HepG2 (cell line): ENCODE data around the gene HCRTR1. TPM values are rescaled to one million over a fixed set of nuclear protein-coding genes. Genes with fewer than 3 reads are reported as not detected.

Experiments used
- ELF3 ChIP-seq: IDR thresholded peaks from 2 replicates; pipeline ENCODE4 v1.6.1; 2016; ENCODE audit warnings: missing genetic modification reagents, missing compliant biosample characterization
- FOSL2 ChIP-seq: sonication (generic); formaldehyde crosslinking; IDR thresholded peaks from 2 replicates; pipeline ENCODE4 v1.4.0; 2020; ENCODE audit warnings: missing genetic modification reagents
- FOXA1 ChIP-seq, 2 experiments: fragments of 450-650 bp in 1 of 2; sonication (generic) in 1 of 2; formaldehyde crosslinking in 1 of 2; IDR thresholded peaks; 2 replicates each; pipeline versions ENCODE4 v1.4.0 to v1.6.1; 2016 to 2020; ENCODE audit warnings: missing genetic modification reagents in 1 of 2
- GATAD2A ChIP-seq: IDR thresholded peaks from 2 replicates; pipeline ENCODE4 v1.6.1; 2016
- GTF3A ChIP-seq: sonication (generic); formaldehyde crosslinking; conservative IDR thresholded peaks from 2 replicates; pipeline ENCODE4 v1.4.0; 2020; ENCODE audit warnings: mild to moderate bottlenecking, missing genetic modification reagents
- LCORL ChIP-seq, 2 experiments: fragments of 450-650 bp in 1 of 2; sonication (generic) in 1 of 2; formaldehyde crosslinking in 1 of 2; IDR thresholded peaks; 2 replicates each; pipeline versions ENCODE4 v1.5.0 to v1.6.1; 2017 to 2020; ENCODE audit warnings: antibody characterized with exemption in 1 of 2, missing genetic modification reagents in 1 of 2
- NONO ChIP-seq, 2 experiments: fragments of 450-650 bp in 1 of 2; sonication (generic) in 1 of 2; formaldehyde crosslinking in 1 of 2; IDR thresholded peaks in 1 of 2; conservative IDR thresholded peaks in 1 of 2; 2 replicates each; pipeline versions ENCODE4 v1.6.1 to v1.8.0; 2017 to 2022; ENCODE audit warnings: mild to moderate bottlenecking in 1 of 2, missing genetic modification reagents in 1 of 2, moderate library complexity in 1 of 2
- PPARG ChIP-seq: conservative IDR thresholded peaks from 2 replicates; pipeline ENCODE4 v1.6.1; 2016; ENCODE audit warnings: missing biosample characterization, missing genetic modification reagents
- RAD21 ChIP-seq: fragments of 450-650 bp; formaldehyde crosslinking; IDR thresholded peaks from 2 replicates; pipeline ENCODE4 v1.5.0; 2020; ENCODE audit warnings: mild to moderate bottlenecking
- RXRA ChIP-seq: sonication (generic); formaldehyde crosslinking; IDR thresholded peaks from 2 replicates; pipeline ENCODE4 v1.5.1; 2020; ENCODE audit warnings: missing genetic modification reagents
- RXRB ChIP-seq: IDR thresholded peaks from 2 replicates; pipeline ENCODE4 v1.6.1; 2016; ENCODE audit warnings: borderline replicate concordance, missing genetic modification reagents, missing compliant biosample characterization
- SALL1 ChIP-seq: sonication (generic); formaldehyde crosslinking; IDR thresholded peaks from 2 replicates; pipeline ENCODE4 v1.8.0; 2022; ENCODE audit warnings: mild to moderate bottlenecking, missing genetic modification reagents
- SIN3B ChIP-seq: fragments of 150-350 bp; IDR thresholded peaks from 2 replicates; pipeline ENCODE4 v1.6.1; 2014; ENCODE audit warnings: low read length
- SMC3 ChIP-seq: IDR thresholded peaks from 2 replicates; pipeline ENCODE4 v1.6.1; 2011; ENCODE audit warnings: low read length, improper control_type of control experiment
- SSRP1 ChIP-seq: IDR thresholded peaks from 2 replicates; pipeline ENCODE4 v1.6.1; 2016; ENCODE audit warnings: control low read depth
- STAG1 ChIP-seq: sonication (generic); formaldehyde crosslinking; IDR thresholded peaks from 2 replicates; pipeline ENCODE4 v1.4.0; 2020; ENCODE audit warnings: missing genetic modification reagents
- TARDBP ChIP-seq: sonication (generic); formaldehyde crosslinking; IDR thresholded peaks from 2 replicates; pipeline ENCODE4 v1.8.0; 2022; ENCODE audit warnings: mild to moderate bottlenecking, missing genetic modification reagents
- XRCC5 ChIP-seq: fragments of 200-400 bp; formaldehyde crosslinking; optimal IDR thresholded peaks from 2 replicates; pipeline ENCODE3; 2017; ENCODE audit warnings: mild to moderate bottlenecking, low read length
- ZMYM3 ChIP-seq: sonication (generic); formaldehyde crosslinking; IDR thresholded peaks from 2 replicates; pipeline ENCODE4 v1.5.1; 2020; ENCODE audit warnings: mild to moderate bottlenecking, missing genetic modification reagents
- ZNF235 ChIP-seq: sonication (generic); formaldehyde crosslinking; IDR thresholded peaks from 2 replicates; pipeline ENCODE4 v1.8.1; 2023; ENCODE audit warnings: mild to moderate bottlenecking, missing genetic modification reagents, borderline replicate concordance
- ZNF263 ChIP-seq: sonication (generic); formaldehyde crosslinking; IDR thresholded peaks from 2 replicates; pipeline ENCODE4 v1.4.0; 2020; ENCODE audit warnings: missing genetic modification reagents
- ZNF350 ChIP-seq: sonication (generic); formaldehyde crosslinking; IDR thresholded peaks from 2 replicates; pipeline ENCODE4 v1.4.0; 2020; ENCODE audit warnings: mild to moderate bottlenecking, low read depth, missing genetic modification reagents, borderline replicate concordance
- ZNF550 ChIP-seq: sonication (generic); formaldehyde crosslinking; IDR thresholded peaks from 2 replicates; pipeline ENCODE4 v1.4.0; 2020; ENCODE audit warnings: mild to moderate bottlenecking, missing genetic modification reagents, borderline replicate concordance
- ZNF839 ChIP-seq: sonication (generic); formaldehyde crosslinking; IDR thresholded peaks from 2 replicates; pipeline ENCODE4 v1.4.0; 2020; ENCODE audit warnings: missing genetic modification reagents, mild to moderate bottlenecking, borderline replicate concordance
- ZNF879 ChIP-seq: sonication (generic); formaldehyde crosslinking; IDR thresholded peaks from 2 replicates; pipeline ENCODE4 v1.8.1; 2023; ENCODE audit warnings: missing genetic modification reagents
- polyA plus RNA-seq, 8 experiments: library from polyadenylated mRNA; depleted of rRNA in 3 of 8; stranded (reverse) in 7 of 8; unstranded in 1 of 8; fragments of >200 nt; fragmentation: Illumina TruSeq in 4 of 8; extraction: Trizol in 4 of 8; gene quantifications; 2 replicates each; pipeline versions ENCODE4 v1.2.1 to v1.2.3, GENCODE V29; 2011 to 2016; ENCODE audit warnings: low read depth in 4 of 8, missing spikeins in 1 of 8, mixed read lengths in 1 of 8; ENCODE audit not compliant: insufficient read depth in 1 of 8
- total RNA-seq, 5 experiments: library from RNA; depleted of rRNA; stranded (reverse); fragments of >200 nt; fragmentation: Illumina TruSeq; extraction: Trizol; gene quantifications; 2 replicates each; pipeline ENCODE4 v1.2.3, GENCODE V29; 2016; ENCODE audit warnings: low read depth in 1 of 5
- TF ChIP-seq, protein P1 (sequence below): sonication (generic); formaldehyde crosslinking; IDR thresholded peaks from 2 replicates; pipeline ENCODE4 v1.5.0; 2020; ENCODE audit warnings: mild to moderate bottlenecking, missing genetic modification reagents, moderate library complexity
- TF ChIP-seq, protein P2 (sequence below), 2 experiments: sonication (generic) in 1 of 2; formaldehyde crosslinking in 1 of 2; IDR thresholded peaks; 2 replicates each; pipeline versions ENCODE4 v1.4.0 to v1.6.1; 2018 to 2020; ENCODE audit warnings: missing genetic modification reagents in 2 of 2, borderline replicate concordance in 1 of 2, low read depth in 1 of 2, mild to moderate bottlenecking in 1 of 2, missing biosample characterization in 1 of 2

Gene HCRTR1
- total and polyA plus RNA-seq, 2 of the 13 experiments (the other 11 are each of a cell fraction or from before 2014, with no cell fraction given): not detected

DNA sequence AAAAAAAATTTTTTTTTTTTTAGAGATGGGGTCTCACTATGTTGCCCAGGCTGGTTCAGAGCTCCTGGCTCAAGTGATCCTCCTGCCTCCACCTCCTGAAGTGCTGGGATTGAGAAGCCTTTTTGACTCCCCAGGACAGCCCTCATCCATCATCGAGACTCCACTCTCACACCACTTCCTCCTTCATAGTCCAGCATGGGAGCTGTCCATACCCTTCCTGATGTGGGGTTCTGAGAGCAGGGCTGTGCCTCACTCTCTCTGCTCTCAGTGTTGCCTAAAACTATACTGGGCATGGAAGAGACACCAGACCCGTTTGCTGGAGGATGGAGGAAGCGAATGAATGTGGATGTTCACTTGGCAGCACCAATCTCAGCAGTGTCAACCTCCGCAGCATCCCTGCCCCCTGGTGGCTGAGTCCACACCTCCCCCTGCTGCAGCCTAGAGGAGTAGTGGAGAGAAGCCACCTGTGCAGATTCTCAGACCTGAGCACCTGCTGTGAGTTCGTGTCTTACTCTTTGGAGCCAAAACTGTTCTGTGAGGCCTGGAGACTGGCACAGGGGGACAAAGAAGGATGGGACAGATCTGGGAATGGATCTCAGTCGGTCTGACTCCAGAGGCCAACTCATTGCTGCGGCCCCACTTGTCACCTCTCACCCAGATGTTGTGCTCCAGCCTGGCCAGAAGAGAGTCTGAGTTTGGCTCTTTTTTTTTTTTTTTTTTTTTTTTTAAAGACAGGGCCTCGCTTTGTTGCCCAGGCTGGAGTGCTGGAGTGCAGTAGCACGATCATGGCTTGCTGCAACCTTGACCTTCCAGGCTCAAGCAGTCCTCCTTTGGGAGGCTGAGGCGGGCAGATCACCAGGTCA, 23.5 kb upstream of the HCRTR1 start (continued):
- no peak for TF ChIP-seq NONO (IDR thresholded peaks at IDR 0.05)
- no peak for TF ChIP-seq NONO (CRISPR knock-in tag; conservative IDR thresholded peaks at IDR 0.05)
- TF ChIP-seq PPARG (CRISPR knock-in tag): peak; percentile 53; the same call in 1 of the 2 replicates
- TF ChIP-seq GATAD2A: peak; percentile 38; the same call in 1 of the 2 replicates
- TF ChIP-seq ZNF235: no peak
- peak; percentile 23; the same call in 1 of the 2 replicates for TF ChIP-seq FOSL2 (CRISPR knock-in tag)
- 0 out of 2 replicates have a peak, but pooled peaks have one; percentile 13 for TF ChIP-seq ZMYM3 (CRISPR knock-in tag)
- peak; percentile 91 for TF ChIP-seq RAD21 (CRISPR knock-in tag)
- no peak for TF ChIP-seq FOXA1 (IDR thresholded peaks at IDR 0.05)
- TF ChIP-seq FOXA1 (CRISPR knock-in tag; IDR thresholded peaks at IDR 0.05): peak; percentile 20; the same call in 1 of the 2 replicates
- 0 out of 2 replicates have a peak, but pooled peaks have one; percentile 38 for TF ChIP-seq ZNF263
- TF ChIP-seq TARDBP: peak; percentile 41; the same call in 1 of the 2 replicates
- peak; percentile 46; the same call in 1 of the 2 replicates for TF ChIP-seq ELF3 (CRISPR knock-in tag)
- TF ChIP-seq LCORL (IDR thresholded peaks at IDR 0.05): no peak
- TF ChIP-seq LCORL (CRISPR knock-in tag; IDR thresholded peaks at IDR 0.05): peak; percentile 48; the same call in 1 of the 2 replicates
- 0 out of 2 replicates have a peak, but pooled peaks have one; percentile 27 for TF ChIP-seq ZNF350 (CRISPR knock-in tag)
- TF ChIP-seq, protein P1, sequence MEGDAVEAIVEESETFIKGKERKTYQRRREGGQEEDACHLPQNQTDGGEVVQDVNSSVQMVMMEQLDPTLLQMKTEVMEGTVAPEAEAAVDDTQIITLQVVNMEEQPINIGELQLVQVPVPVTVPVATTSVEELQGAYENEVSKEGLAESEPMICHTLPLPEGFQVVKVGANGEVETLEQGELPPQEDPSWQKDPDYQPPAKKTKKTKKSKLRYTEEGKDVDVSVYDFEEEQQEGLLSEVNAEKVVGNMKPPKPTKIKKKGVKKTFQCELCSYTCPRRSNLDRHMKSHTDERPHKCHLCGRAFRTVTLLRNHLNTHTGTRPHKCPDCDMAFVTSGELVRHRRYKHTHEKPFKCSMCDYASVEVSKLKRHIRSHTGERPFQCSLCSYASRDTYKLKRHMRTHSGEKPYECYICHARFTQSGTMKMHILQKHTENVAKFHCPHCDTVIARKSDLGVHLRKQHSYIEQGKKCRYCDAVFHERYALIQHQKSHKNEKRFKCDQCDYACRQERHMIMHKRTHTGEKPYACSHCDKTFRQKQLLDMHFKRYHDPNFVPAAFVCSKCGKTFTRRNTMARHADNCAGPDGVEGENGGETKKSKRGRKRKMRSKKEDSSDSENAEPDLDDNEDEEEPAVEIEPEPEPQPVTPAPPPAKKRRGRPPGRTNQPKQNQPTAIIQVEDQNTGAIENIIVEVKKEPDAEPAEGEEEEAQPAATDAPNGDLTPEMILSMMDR: peak; percentile 98
- TF ChIP-seq SALL1: peak; percentile 39; the same call in 1 of the 2 replicates
- peak; percentile 96 for TF ChIP-seq SMC3
- no peak for TF ChIP-seq RXRA (CRISPR knock-in tag)
- no peak for TF ChIP-seq ZNF550 (CRISPR knock-in tag)
- no peak for TF ChIP-seq ZNF879
- no peak for TF ChIP-seq SIN3B
- peak; percentile 37; the same call in 1 of the 2 replicates for TF ChIP-seq ZNF839
- no peak for TF ChIP-seq GTF3A (CRISPR knock-in tag)
- TF ChIP-seq XRCC5: peak; percentile 66
- TF ChIP-seq, protein P2, sequence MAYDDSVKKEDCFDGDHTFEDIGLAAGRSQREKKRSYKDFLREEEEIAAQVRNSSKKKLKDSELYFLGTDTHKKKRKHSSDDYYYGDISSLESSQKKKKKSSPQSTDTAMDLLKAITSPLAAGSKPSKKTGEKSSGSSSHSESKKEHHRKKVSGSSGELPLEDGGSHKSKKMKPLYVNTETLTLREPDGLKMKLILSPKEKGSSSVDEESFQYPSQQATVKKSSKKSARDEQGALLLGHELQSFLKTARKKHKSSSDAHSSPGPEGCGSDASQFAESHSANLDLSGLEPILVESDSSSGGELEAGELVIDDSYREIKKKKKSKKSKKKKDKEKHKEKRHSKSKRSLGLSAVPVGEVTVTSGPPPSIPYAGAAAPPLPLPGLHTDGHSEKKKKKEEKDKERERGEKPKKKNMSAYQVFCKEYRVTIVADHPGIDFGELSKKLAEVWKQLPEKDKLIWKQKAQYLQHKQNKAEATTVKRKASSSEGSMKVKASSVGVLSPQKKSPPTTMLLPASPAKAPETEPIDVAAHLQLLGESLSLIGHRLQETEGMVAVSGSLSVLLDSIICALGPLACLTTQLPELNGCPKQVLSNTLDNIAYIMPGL (CRISPR knock-in tag; IDR thresholded peaks at IDR 0.05; ENCODE audit: borderline replicate concordance in 1 of 2, low read depth in 1 of 2): 0 out of 4 replicates have a peak, but pooled peaks of 1 of the 2 experiments have one; percentile 42
- peak; percentile 58; the same call in 1 of the 2 replicates for TF ChIP-seq RXRB (CRISPR knock-in tag)
- TF ChIP-seq STAG1: peak; percentile 94
- 0 out of 2 replicates have a peak, but pooled peaks have one; percentile 45 for TF ChIP-seq SSRP1 (CRISPR knock-in tag)
